ENCODE measurements around the gene OVOL2. TPM values are rescaled to one million over a fixed set of nuclear protein-coding genes. Genes with fewer than 3 reads are reported as not detected.

The OVOL2 gene
- polyA plus RNA-seq, 1 donor from 2014 or later: not detected

DNA sequence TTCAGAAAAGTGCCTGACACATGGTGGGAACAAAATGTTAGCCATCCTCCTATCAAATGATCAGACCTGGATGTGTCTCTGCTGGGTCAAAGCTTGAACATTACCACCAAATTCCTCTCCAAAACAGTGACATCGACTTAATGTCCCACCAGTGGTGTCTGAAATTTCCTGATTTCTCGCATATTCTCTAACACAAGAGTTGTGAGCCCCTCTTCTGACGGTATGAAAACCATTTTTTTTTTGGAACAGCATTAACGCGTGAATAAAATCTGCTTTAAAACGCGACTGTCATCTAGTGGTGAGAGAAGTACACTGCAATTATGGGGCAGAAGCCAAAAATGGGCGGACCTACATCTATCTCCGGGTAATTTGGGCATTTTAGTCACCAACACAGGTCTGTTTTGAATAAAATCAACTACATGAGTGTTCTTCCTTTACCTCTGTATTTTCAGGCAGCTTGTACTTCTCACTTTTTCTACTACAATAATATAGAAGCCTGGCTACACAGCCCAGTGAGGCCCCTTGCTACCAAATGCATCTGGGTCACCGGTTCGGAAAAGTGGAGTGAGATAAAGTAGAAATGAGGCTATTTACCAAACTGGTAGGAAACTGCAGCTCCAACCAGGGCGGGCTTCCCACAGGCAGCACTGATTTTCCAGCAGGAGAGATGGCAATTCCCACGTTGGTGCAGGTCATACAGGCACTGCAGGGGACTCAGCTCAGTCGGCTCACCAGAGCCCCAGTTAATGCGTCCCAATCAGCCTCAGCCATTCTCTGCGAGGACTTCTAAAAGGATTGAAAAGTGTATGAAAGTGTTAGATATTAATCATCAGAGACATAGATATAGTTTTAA is 61.5 kb downstream of the OVOL2 start:
- Histone ChIP-seq H3K9ac (ENCODE audit: low read length) (no peak overlapping the region), H3K9me2 (ENCODE audit: insufficient read depth, low read length) (no peaks in the 10 kb centered on the region), H3K36me3 (ENCODE audit: insufficient read depth, low read length) (no peaks in the 10 kb centered on the region), H3K27me3 (ENCODE audit: insufficient read depth, low read depth, low read length) (no peaks in the 10 kb centered on the region), H3K27ac (ENCODE audit: low read length) (no peak overlapping the region), H3K79me2 (replicated peaks; ENCODE audit: insufficient read depth, low read length) (no peaks in the 10 kb centered on the region), H3K4me2 (ENCODE audit: low read length) (no peak overlapping the region), H2AFZ (ENCODE audit: low read depth, low read length) (no peak overlapping the region), H4K20me1 (ENCODE audit: insufficient read depth) (no peaks in the 10 kb centered on the region), H3F3A (ENCODE audit: insufficient read depth, low read length, poor library complexity, severe bottlenecking) (no peaks in the 10 kb centered on the region), H3K9me3 (ENCODE audit: low read length) (no peaks in the 10 kb centered on the region), H3K4me3 (ENCODE audit: low read length) (no peak overlapping the region)
- TF ChIP-seq MXI1 (conservative IDR thresholded peaks at IDR 0.05; ENCODE audit: poor library complexity, severe bottlenecking) (no peak), POLR2AphosphoS5 (IDR thresholded peaks at IDR 0.05) (no peak), SMC3 (conservative IDR thresholded peaks at IDR 0.05; ENCODE audit: poor library complexity) (peak; percentile 75), RAD21 (conservative IDR thresholded peaks at IDR 0.05) (peak; percentile 76), EP300 (conservative IDR thresholded peaks at IDR 0.05; ENCODE audit: poor library complexity, severe bottlenecking) (no peak), TAF1 (IDR thresholded peaks at IDR 0.05; ENCODE audit: low read depth) (no peak), EZH2 (IDR thresholded peaks at IDR 0.05; ENCODE audit: borderline replicate concordance, insufficient read depth, low read length, poor library complexity, severe bottlenecking) (no peak)
- TF ChIP-seq, protein P1, sequence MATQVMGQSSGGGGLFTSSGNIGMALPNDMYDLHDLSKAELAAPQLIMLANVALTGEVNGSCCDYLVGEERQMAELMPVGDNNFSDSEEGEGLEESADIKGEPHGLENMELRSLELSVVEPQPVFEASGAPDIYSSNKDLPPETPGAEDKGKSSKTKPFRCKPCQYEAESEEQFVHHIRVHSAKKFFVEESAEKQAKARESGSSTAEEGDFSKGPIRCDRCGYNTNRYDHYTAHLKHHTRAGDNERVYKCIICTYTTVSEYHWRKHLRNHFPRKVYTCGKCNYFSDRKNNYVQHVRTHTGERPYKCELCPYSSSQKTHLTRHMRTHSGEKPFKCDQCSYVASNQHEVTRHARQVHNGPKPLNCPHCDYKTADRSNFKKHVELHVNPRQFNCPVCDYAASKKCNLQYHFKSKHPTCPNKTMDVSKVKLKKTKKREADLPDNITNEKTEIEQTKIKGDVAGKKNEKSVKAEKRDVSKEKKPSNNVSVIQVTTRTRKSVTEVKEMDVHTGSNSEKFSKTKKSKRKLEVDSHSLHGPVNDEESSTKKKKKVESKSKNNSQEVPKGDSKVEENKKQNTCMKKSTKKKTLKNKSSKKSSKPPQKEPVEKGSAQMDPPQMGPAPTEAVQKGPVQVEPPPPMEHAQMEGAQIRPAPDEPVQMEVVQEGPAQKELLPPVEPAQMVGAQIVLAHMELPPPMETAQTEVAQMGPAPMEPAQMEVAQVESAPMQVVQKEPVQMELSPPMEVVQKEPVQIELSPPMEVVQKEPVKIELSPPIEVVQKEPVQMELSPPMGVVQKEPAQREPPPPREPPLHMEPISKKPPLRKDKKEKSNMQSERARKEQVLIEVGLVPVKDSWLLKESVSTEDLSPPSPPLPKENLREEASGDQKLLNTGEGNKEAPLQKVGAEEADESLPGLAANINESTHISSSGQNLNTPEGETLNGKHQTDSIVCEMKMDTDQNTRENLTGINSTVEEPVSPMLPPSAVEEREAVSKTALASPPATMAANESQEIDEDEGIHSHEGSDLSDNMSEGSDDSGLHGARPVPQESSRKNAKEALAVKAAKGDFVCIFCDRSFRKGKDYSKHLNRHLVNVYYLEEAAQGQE (IDR thresholded peaks at IDR 0.05; ENCODE audit: borderline replicate concordance): no peak
- TF ChIP-seq, protein P2, sequence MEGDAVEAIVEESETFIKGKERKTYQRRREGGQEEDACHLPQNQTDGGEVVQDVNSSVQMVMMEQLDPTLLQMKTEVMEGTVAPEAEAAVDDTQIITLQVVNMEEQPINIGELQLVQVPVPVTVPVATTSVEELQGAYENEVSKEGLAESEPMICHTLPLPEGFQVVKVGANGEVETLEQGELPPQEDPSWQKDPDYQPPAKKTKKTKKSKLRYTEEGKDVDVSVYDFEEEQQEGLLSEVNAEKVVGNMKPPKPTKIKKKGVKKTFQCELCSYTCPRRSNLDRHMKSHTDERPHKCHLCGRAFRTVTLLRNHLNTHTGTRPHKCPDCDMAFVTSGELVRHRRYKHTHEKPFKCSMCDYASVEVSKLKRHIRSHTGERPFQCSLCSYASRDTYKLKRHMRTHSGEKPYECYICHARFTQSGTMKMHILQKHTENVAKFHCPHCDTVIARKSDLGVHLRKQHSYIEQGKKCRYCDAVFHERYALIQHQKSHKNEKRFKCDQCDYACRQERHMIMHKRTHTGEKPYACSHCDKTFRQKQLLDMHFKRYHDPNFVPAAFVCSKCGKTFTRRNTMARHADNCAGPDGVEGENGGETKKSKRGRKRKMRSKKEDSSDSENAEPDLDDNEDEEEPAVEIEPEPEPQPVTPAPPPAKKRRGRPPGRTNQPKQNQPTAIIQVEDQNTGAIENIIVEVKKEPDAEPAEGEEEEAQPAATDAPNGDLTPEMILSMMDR (IDR thresholded peaks at IDR 0.05; ENCODE audit: poor library complexity, severe bottlenecking): peak; percentile 81

DNA sequence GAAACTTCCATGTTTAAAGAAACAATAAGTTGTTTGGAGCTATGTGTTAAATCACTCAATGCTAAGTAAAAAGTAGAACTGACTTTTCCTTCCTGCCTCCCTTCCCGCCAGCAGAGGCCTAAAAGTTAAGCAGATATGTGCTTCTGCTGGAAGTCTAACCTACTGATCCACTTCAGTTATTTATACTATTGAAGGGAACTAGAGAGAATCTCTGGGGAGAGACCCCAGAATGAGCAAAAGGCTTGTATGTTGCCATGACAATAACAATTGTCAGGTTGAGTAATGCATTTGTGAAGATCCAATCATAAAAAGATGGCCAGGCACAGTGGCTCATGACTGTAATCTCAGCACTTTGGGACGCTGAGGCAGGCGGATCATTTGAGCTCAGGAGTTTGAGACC is 64.2 kb downstream of the OVOL2 start:
- Histone ChIP-seq H3K4me3 (ENCODE audit: low read length) (no peak overlapping the region), H3K79me2 (replicated peaks; ENCODE audit: insufficient read depth, low read length) (no peaks in the 10 kb centered on the region), H3K27me3 (ENCODE audit: insufficient read depth, low read depth, low read length) (no peaks in the 10 kb centered on the region), H2AFZ (ENCODE audit: low read depth, low read length) (no peak overlapping the region), H3K27ac (ENCODE audit: low read length) (no peak overlapping the region), H4K20me1 (ENCODE audit: insufficient read depth) (no peaks in the 10 kb centered on the region), H3K36me3 (ENCODE audit: insufficient read depth, low read length) (no peaks in the 10 kb centered on the region), H3K9ac (ENCODE audit: low read length) (no peak overlapping the region), H3F3A (ENCODE audit: insufficient read depth, low read length, poor library complexity, severe bottlenecking) (no peaks in the 10 kb centered on the region), H3K9me3 (ENCODE audit: low read length) (no peaks in the 10 kb centered on the region), H3K9me2 (ENCODE audit: insufficient read depth, low read length) (no peaks in the 10 kb centered on the region), H3K4me2 (ENCODE audit: low read length) (no peak overlapping the region)
- TF ChIP-seq EP300 (conservative IDR thresholded peaks at IDR 0.05; ENCODE audit: poor library complexity, severe bottlenecking): no peak
- no peak for TF ChIP-seq MXI1 (conservative IDR thresholded peaks at IDR 0.05; ENCODE audit: poor library complexity, severe bottlenecking)
- TF ChIP-seq EZH2 (IDR thresholded peaks at IDR 0.05; ENCODE audit: borderline replicate concordance, insufficient read depth, low read length, poor library complexity, severe bottlenecking): no peak
- no peak for TF ChIP-seq SMC3 (conservative IDR thresholded peaks at IDR 0.05; ENCODE audit: poor library complexity)
- TF ChIP-seq RAD21 (conservative IDR thresholded peaks at IDR 0.05): no peak
- TF ChIP-seq, protein P2 (IDR thresholded peaks at IDR 0.05; ENCODE audit: poor library complexity, severe bottlenecking): no peak
- TF ChIP-seq POLR2AphosphoS5 (IDR thresholded peaks at IDR 0.05): no peak
- TF ChIP-seq, protein P1 (IDR thresholded peaks at IDR 0.05; ENCODE audit: borderline replicate concordance): no peak
- no peak for TF ChIP-seq TAF1 (IDR thresholded peaks at IDR 0.05; ENCODE audit: low read depth)
